Gastroesophageal sphincter (tissue), 3 donors: Measurements from ENCODE around the gene ANKS6.

Experiments used
- CTCF ChIP-seq, 4 experiments: fragments of 200-600 bp in 2 of 4; fragments of 450-650 bp in 2 of 4; sonication (generic) in 1 of 4; IDR thresholded peaks; one replicate each; pipeline ENCODE4 v1.5.1; 2017 to 2019; ENCODE audit warnings: antibody characterized with exemption in 4 of 4, mild to moderate bottlenecking in 2 of 4, moderate library complexity in 2 of 4
- EP300 ChIP-seq: sonication (generic); formaldehyde crosslinking; IDR thresholded peaks from one replicate; pipeline ENCODE4 v1.6.1; 2017; ENCODE audit warnings: antibody characterized with exemption, mild to moderate bottlenecking
- POLR2A ChIP-seq, 2 donors: fragments of 450-650 bp; IDR thresholded peaks; one replicate each; pipeline ENCODE4 v1.6.1; 2017; ENCODE audit warnings: antibody characterized with exemption in 2 of 2, mild to moderate bottlenecking in 2 of 2, moderate library complexity in 1 of 2
- POLR2AphosphoS5 ChIP-seq: sonication (generic); formaldehyde crosslinking; IDR thresholded peaks from one replicate; pipeline ENCODE4 v1.6.1; 2017; ENCODE audit warnings: antibody characterized with exemption

GRCh38 chr9:98831696-98832095 is 35.3 kb upstream of the ANKS6 start:
- TF ChIP-seq CTCF (IDR thresholded peaks at IDR 0.05) (no peak), EP300 (no peak), POLR2AphosphoS5 (no peak), POLR2A (IDR thresholded peaks at IDR 0.05) (no peak)
